HFF-Myc (cell line): ENCODE data around the gene BACE2.
A peak's percentile ranks its signal among the peaks of the same experiment; 100 is the strongest.

Source experiments
- DNase-seq: peaks from one replicate; pipeline ENCODE4 v3.0.0-alpha.2; 2011; ENCODE audit warnings: low read depth; ENCODE audit errors: extremely low read depth
- H3K4me3 ChIP-seq: replicated peaks from 2 replicates; pipeline ENCODE4 v1.5.1; 2011; ENCODE audit warnings: low read depth, mild to moderate bottlenecking, control low read depth, low read length
- CTCF ChIP-seq: IDR thresholded peaks from 2 replicates; pipeline ENCODE4 v1.5.1; 2012; ENCODE audit warnings: mild to moderate bottlenecking, low read depth, low read length, control low read depth; ENCODE audit errors: missing control alignments

BACE2 gene

GRCh38 chr21:41168391-41169257 is 664 bp downstream of the BACE2 start:
- no peak for DNase-seq
- peak overlapping the region; percentile 76 for H3K4me3 ChIP-seq
- TF ChIP-seq CTCF, result no peak

GRCh38 chr21:41169258-41169576 is 1.3 kb downstream of the BACE2 start:
- no peak for TF ChIP-seq CTCF
- no peak for DNase-seq
- H3K4me3 ChIP-seq, result peak overlapping the region; percentile 76

- no peak for TF ChIP-seq CTCF
- DNase-seq, result no peak
These were observed 1.7 kb downstream of the BACE2 start for GRCh38 chr21:41169701-41170100.

GRCh38 chr21:41170442-41170841 is 2.5 kb downstream of the BACE2 start:
- peak; percentile 79 for TF ChIP-seq CTCF
- DNase-seq, result no peak

More at GRCh38 chr21:41169701-41170100, 1.7 kb downstream of the BACE2 start:
- H3K4me3 ChIP-seq, result peak overlapping the region; percentile 76

GRCh38 chr21:41170859-41171609 is 3.1 kb downstream of the BACE2 start:
- no peak for DNase-seq
- H3K4me3 ChIP-seq, result no peak overlapping the region
- no peak for TF ChIP-seq CTCF

More at GRCh38 chr21:41170442-41170841, 2.5 kb downstream of the BACE2 start:
- no peak overlapping the region for H3K4me3 ChIP-seq

GRCh38 chr21:41175080-41175479 is 7.1 kb downstream of the BACE2 start:
- no peak for TF ChIP-seq CTCF
- no peak overlapping the region for H3K4me3 ChIP-seq
- no peak for DNase-seq
